Lung (tissue), 12 donors: Measurements from ENCODE around the gene SHC3. TPM values are rescaled to one million over a fixed set of nuclear protein-coding genes. Genes with fewer than 3 reads are reported as not detected.

Experiments used
- ATAC-seq: fragments of 200-7000 bp; cut with Tn5 transposase; one replicate; pipeline ENCODE4 v1.9.1; 2020; ENCODE audit warnings: moderate number of reproducible peaks; ENCODE audit not compliant: insufficient read depth, low FRiP score
- DNase-seq, 3 donors: peaks; one replicate each; pipeline ENCODE4 v3.0.0-alpha.2; 2013 to 2017
- H3K27ac ChIP-seq, 2 donors: one replicate each; pipeline ENCODE4 v1.5.1; 2013; ENCODE audit warnings: mild to moderate bottlenecking in 2 of 2, moderate library complexity in 2 of 2, control low read depth in 1 of 2, inconsistent platforms in 1 of 2, low read depth in 1 of 2, low read length in 1 of 2
- H3K27me3 ChIP-seq, 3 donors: one replicate each; pipeline ENCODE4 v1.5.1; 2013; ENCODE audit warnings: low read length in 2 of 3; ENCODE audit not compliant: control insufficient read depth in 3 of 3, insufficient read depth in 3 of 3
- H3K36me3 ChIP-seq, 4 donors: one replicate each; pipeline ENCODE4 v1.5.1; 2013; ENCODE audit warnings: low read length in 4 of 4, mild to moderate bottlenecking in 1 of 4, moderate library complexity in 1 of 4; ENCODE audit not compliant: control insufficient read depth in 4 of 4, insufficient read depth in 4 of 4
- H3K4me1 ChIP-seq, 5 donors: one replicate each; pipeline ENCODE4 v1.5.1; 2013; ENCODE audit warnings: low read length in 5 of 5, mild to moderate bottlenecking in 2 of 5, moderate library complexity in 1 of 5; ENCODE audit not compliant: control insufficient read depth in 5 of 5, insufficient read depth in 5 of 5
- H3K4me3 ChIP-seq: one replicate; pipeline ENCODE4 v1.5.1; 2013; ENCODE audit warnings: mild to moderate bottlenecking, control low read depth, moderate library complexity
- H3K9ac ChIP-seq, 2 donors: one replicate each; pipeline ENCODE4 v1.5.1; 2013; ENCODE audit warnings: low read length in 2 of 2, control low read depth in 1 of 2; ENCODE audit not compliant: insufficient read depth in 1 of 2
- H3K9me3 ChIP-seq, 4 donors: one replicate each; pipeline ENCODE4 v1.5.1; 2013; ENCODE audit warnings: low read length in 3 of 4, mild to moderate bottlenecking in 1 of 4, moderate library complexity in 1 of 4; ENCODE audit not compliant: control insufficient read depth in 4 of 4, insufficient read depth in 3 of 4
- CTCF ChIP-seq: IDR thresholded peaks from 2 replicates; pipeline ENCODE4 v1.5.1; 2012; ENCODE audit warnings: mild to moderate bottlenecking; ENCODE audit errors: control extremely low read depth, extremely low read depth
- WGBS, 2 donors: extraction: QIAGEN DNeasy Blood & Tissue Kit; methylation state at CpG; one replicate each; pipeline ENCODE4 v1.1.7; 2013; 5-methylcytosine and 5-hydroxymethylcytosine counted together
- polyA plus RNA-seq, 2 donors: library from polyadenylated mRNA; stranded (reverse); fragments of 200-250 nt; gene quantifications; one replicate each; pipeline ENCODE4 v1.2.1, GENCODE V29; 2013
- total RNA-seq, 2 donors: library from RNA; depleted of rRNA in 1 of 2; stranded (reverse); fragments of >200 nt in 1 of 2; gene quantifications; one replicate each; pipeline ENCODE4 v1.2.1, GENCODE V29; 2014 to 2021
- donor health status: control.
- donor health status: control.
- donor health status: Bipolar disorder and iron deficiency.
- donor health status: healthy.
- donor health status: DM: yes; HTN: yes; CAD: no.

The SHC3 gene
- total and polyA plus RNA-seq, 4 donors: 1.8 to 19.2 (median 4.0) TPM

GRCh38 chr9:88983865-88984542 lies 194.6 kb downstream of the SHC3 start:
- Histone ChIP-seq H3K9ac (no peak overlapping the region), H3K27me3 (no peaks in the 10 kb centered on the region), H3K4me1 (peaks cover 0 to 6% (median 0%) of the 10 kb centered on the region in 5 donors), H3K4me3 (no peak overlapping the region), H3K36me3 (peaks cover 0 to 3% (median 0%) of the 10 kb centered on the region in 4 donors), H3K9me3 (peaks cover 0 to 2% (median under 1%) of the 10 kb centered on the region in 4 donors), H3K27ac (no peak overlapping the region)
- ATAC-seq: no peak
- DNase-seq: no peak
- no peak for TF ChIP-seq CTCF
- 84 to 85% methylated on average over 2 of the region's 2 CpGs for WGBS, 2 donors

- H3K4me1 ChIP-seq: peaks cover 0 to 6% (median 0%) of the 10 kb centered on the region in 5 donors
- ATAC-seq: no peak
Observed at GRCh38 chr9:88980740-88981203, 197.8 kb downstream of the SHC3 start.

GRCh38 chr9:88979791-88980190 lies 198.8 kb downstream of the SHC3 start:
- H3K27me3 ChIP-seq: no peaks in the 10 kb centered on the region
- H3K4me1 ChIP-seq: peaks cover 0 to 10% (median 0%) of the 10 kb centered on the region in 5 donors
- no peak for DNase-seq
- H3K9me3 ChIP-seq: peaks cover 0 to 2% (median under 1%) of the 10 kb centered on the region in 4 donors
- H3K9ac ChIP-seq: no peak overlapping the region
- no peak for TF ChIP-seq CTCF
- no peak for ATAC-seq
- no peak overlapping the region for H3K4me3 ChIP-seq
- H3K27ac ChIP-seq: no peak overlapping the region
- H3K36me3 ChIP-seq: peaks cover 0 to 3% (median 0%) of the 10 kb centered on the region in 4 donors
- WGBS, 2 donors: 90 to 94% methylated on average over 2 of the region's 2 CpGs

More at GRCh38 chr9:88980740-88981203, 197.8 kb downstream of the SHC3 start:
- 83 to 89% methylated on average over 1 of the region's 1 CpG for WGBS, 2 donors
- H3K27me3 ChIP-seq: no peaks in the 10 kb centered on the region
- peaks cover 0 to 2% (median under 1%) of the 10 kb centered on the region in 4 donors for H3K9me3 ChIP-seq
- H3K9ac ChIP-seq: no peak overlapping the region
- TF ChIP-seq CTCF: no peak
- no peak overlapping the region for H3K4me3 ChIP-seq
- no peak for DNase-seq
- H3K36me3 ChIP-seq: peaks cover 0 to 3% (median 0%) of the 10 kb centered on the region in 4 donors
- H3K27ac ChIP-seq: peak overlapping the region in 1 of 2 donors; percentile 11
